GM19455 (cell line): ENCODE measurements around the gene UQCRHL.
"Not testable (repeated sequence)": the region's sequence is repeated elsewhere in the genome, so short reads cannot be mapped to it uniquely, and the experiment has no call there.

Experiments
- ATAC-seq: cut with Tn5 transposase; IDR thresholded peaks from one replicate; pipeline ENCODE4 v1.9.1; 2021; ENCODE audit not compliant: unreplicated experiment

The UQCRHL gene

GRCh38 chr1:15835741-15836510 lies 28.5 kb upstream of the UQCRHL start:
- ATAC-seq = peak; percentile 37

GRCh38 chr1:15835205-15835740 lies 27.8 kb upstream of the UQCRHL start:
- peak; percentile 5 for ATAC-seq

DNA sequence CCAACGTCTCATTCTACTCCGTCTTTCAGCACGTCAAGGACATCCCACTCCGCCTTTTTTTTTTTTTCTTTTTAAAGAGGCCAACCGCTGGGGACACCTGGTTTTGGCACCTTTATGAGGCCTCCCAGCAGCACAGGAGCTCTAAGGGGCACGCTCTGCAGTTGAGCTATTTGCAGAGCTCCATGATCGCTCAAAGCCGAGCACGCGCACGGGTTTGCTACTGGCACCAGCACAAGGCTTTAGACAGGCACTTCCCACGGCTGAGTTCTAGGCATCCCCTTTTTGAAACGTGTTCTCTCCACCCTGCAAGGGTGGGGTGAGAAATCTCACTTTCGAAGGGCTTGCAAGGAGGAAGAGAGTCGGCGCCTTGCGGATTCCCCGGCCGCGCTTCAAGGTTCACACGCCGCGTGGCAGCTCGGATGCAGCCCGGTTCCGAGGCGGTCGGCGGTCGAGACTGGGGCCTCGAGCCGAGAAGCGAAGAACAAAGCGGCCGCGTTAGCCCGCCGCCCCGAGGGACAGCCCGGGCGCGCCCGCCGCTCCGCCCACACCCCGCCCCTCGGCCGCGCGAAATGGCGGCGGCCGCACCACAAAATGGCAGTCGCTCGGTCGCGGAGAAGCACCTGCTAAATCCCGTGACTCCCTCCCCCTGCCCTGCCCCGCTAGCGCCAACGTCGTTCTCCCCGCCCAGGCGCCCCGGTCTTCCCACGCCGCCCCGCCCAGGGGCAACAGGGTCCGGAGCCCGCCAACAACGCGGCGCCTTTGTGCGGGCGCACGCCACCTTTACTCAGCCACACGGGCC lies 27.2 kb upstream of the UQCRHL start:
- peak; percentile 41 for ATAC-seq

DNA sequence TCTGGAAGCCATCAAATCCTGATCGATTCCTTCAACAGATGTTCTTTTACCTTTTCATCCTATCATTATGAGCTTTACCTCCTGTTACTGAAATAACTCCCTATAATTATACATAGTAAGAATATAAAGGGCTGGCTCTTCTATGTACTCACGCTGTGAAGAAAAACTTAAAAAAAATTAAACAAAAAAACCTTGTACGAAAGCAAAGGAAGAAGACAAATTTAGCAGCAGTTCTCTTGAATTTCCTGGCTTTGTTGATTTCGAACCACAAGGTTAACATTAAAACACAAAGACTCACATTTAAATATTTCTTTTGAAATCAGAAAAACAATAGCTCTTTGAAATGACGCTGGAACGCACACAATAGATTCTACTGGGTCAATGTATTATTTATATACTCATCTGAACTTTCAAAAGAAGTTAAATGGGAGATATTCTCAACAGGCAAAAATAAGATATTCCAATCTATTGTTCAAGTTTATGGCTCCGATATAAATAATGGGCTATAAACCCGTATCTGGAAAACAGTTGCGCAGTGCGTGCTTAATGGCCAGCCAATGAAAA lies 26.5 kb upstream of the UQCRHL start:
- no peak for ATAC-seq

DNA sequence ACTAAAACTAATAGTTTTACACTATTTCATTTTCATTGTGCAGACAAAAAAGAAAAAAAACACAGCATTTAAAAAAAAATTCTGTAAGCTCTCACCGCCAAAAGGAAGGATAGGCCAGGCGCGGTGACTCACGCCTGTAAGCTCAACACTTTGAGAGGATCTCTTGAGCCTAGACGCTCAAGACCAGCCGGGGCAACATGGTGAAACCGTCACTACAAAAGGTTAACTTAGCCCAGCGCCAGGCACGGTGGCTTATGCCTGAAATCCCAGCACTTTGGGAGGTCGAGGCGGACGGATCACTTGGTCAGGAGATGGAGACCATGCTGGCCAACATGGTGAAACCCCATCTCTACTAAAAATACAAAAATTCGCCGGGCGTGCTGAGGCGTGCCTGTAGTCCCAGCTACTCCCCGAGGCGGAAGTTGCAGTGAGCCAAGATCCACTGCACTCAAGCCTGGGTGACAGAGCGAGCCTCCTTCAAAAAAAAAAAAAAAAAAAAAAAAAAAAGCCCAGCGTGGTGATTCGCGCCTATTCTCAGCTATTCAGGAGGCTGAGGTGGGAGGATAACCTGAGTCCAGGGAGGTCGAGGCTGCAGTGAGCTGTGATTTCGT lies 25.7 kb upstream of the UQCRHL start:
- no peak for ATAC-seq

- ATAC-seq = no peak
These were observed 22.8 kb upstream of the UQCRHL start for GRCh38 chr1:15830258-15830657.

- ATAC-seq = not testable (repeated sequence)
These were observed 21.5 kb upstream of the UQCRHL start for GRCh38 chr1:15828931-15829330.

GRCh38 chr1:15827567-15827966 lies 20.1 kb upstream of the UQCRHL start:
- not testable (repeated sequence) for ATAC-seq

- ATAC-seq = no peak
These were observed 19.5 kb upstream of the UQCRHL start for GRCh38 chr1:15826810-15827507.

DNA sequence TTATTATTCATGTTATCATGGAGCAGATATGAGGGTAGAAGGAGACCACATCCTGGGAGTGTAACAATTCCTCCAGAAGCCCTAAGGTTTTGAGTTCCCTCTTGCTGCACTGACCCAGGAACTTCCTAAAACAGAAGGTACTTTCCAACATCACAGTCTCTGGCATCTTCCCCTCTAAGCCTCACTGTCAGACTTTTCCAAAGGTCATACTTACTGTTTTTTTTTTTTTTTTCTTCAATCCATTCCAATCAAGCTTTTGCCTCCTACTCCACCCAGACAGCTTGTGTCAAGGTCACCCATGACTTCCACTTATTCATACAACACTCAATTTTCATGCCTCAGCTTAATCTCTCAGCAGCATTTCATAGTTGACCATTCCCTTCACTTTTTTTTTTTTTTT lies 18.4 kb upstream of the UQCRHL start:
- ATAC-seq = no peak

DNA sequence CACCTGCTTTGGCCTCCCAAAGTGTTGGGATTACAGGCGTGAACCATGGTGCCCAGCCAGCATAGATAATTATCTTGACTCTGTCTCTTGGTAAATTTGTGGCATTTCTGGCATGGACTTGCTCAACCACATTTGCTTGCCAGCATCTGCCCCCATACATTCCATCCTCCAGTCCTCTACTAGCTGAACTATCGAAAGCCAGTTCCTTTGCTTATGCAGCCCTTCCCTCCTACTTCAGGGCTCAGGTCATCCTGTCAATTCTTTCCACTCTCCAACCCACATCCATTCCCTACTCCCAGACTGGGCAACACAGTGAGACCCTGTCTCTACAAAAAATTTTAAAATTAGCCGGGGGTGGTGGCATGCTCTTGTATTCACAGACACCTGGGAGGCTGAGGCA lies 13.0 kb upstream of the UQCRHL start:
- ATAC-seq = no peak

DNA sequence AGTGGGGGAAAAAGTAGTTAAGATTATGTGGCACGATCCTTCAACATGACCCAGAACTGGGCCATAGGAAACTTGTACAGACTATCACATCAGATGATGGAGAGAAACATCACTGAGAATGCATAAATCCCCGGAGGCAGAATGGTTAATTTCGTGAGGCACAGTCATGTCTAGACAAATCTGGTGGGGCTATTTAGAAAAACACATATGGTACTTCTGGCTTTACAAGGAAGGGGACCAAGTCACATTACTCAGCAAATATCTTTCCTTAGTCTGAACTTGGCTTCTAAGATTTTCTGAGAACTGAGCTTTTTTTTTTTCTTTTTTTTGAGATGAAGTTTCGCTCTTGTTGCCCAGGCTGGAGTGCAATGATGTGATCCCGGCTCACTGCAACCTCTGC lies 9.2 kb upstream of the UQCRHL start:
- ATAC-seq = no peak

GRCh38 chr1:15810073-15810472 lies 2.6 kb upstream of the UQCRHL start:
- ATAC-seq = no peak

DNA sequence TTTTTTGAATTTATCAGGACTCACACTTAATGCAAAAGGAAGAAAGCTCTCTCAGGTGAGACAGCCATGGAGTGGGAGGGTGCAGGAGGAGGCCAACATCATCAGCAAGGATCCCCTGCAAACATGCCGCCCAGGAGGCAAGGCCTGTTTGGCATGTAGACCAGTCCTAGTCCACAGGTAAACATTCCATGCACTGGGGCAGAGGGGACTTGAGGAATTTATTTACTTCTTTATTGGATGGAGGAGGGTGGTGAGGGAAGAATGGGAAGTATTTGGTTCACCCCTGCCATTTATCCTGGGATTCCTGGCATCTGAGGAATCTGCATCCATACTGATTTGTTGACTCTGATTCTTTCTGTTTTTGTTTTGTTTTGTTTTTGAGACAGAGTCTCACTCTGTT lies 1.5 kb upstream of the UQCRHL start:
- ATAC-seq = no peak

- ATAC-seq = no peak
These were observed 328 bp downstream of the UQCRHL start for GRCh38 chr1:15807121-15807520.

DNA sequence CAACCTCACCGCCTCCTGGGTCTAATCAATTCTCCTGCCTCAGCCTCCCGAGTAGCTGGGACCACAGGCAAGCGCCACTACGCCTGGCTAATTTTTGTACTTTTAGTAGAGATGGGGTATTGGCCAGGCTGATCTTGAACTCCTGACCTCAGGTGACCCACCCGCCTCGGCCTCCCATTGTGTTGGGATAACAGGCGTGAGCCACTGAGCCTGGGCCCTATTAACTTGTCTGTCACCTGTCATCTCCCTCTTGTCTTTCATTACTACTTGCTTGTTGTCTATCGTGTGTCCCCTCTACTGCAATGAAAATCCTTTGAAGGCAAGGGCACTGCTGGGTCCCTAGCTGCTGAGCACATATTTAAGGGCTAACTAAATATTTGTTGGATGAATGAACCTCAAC lies 3.4 kb downstream of the UQCRHL start:
- ATAC-seq = no peak

DNA sequence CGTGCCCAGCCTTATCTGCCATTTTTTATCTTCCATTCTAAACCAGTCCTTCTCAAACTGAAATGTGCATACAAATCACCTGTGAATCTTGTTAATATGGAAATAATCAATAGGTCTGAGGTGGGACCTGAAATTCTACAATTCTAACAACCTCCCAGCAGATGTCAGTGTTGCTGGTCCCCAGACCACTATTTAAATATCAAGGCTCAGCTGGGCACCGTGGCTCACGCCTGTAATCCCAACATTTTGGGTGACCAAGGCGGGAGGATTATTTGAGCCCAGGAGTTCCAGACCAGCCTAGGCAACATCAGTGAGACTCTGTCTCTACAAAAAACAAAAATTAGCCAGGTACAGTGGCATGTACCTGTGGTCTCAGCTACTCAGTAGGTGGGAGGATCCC lies 4.1 kb downstream of the UQCRHL start:
- no peak for ATAC-seq

DNA sequence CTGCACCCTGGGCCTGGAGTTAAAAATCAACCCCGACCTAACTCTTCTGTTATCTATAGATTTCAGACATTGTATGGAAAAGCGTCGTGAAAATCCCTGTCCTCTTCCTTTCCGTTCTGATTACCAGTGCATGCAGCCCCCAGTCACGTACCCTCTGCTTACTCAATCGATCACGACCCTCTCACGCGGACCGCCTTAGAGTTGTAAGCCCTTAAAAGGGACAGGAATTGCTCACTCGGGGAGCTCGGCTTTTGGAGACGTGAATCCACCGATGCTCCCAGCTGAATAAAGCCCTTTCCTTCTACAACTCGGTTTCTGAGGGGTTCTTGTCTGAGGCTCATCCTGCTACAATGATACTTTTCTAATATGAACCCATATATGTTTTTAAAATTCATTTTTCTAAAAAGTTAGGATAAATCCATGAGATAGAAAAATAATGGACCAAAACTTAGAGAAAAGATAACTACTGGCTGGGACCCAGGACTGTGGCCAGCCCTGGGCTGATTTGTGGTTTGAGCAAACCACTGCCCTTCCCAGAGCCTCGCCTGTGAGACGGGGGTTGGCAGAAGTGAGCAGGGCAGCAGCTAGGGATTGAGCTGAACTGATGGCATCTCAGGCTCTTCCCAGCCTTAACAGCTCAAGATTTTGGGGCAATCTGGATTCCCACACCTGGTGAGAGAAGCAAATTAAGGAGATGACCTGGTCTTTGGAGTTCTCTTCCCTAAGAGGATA lies 5.0 kb downstream of the UQCRHL start:
- no peak for ATAC-seq

DNA sequence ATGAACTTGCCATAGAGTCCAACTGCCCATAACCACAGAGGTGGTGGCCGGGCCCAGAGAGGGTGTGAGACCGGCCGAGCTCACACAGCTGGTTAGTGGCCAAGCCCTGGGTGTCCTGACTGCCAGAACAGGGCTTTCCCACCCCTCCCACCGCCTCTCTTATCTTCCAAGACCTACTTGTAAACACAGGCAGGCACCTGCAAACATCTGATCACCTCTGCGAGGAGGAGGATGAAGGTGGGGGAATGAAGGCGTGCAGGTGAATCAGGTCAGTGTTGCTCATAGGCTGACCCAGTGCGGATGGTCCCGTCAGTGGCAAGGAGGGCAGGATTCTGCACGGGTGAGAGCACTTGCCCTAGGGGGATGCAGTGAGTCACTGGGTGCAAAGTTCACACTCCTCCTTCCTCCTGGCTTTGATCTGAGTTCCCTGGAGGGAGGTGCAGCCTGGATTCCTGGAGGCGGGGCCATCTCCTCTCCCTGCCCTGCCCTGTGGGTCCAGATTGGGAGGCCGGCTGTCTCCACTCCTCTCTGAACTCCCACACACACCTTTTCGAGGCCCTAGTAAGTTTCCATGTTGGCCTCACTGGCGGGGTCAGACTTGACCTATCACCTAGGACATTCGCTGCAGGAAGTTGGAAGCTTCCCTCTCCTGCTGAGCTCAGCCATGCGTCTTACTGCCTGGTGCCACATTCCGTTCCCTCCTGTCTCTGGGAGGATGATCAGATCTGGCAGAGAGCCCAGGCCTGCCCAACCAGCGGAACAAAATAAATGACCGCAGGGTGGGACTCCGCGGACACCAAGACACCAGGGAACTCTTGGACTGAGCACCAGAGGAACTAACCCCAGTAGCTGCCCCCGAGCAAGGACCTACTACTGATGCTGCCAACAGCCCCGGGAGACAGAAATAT lies 7.3 kb downstream of the UQCRHL start:
- ATAC-seq = no peak
